IPS-NIHi7 (cell line): Measurements from ENCODE around the gene PDSS2.
"Not testable (repeated sequence)": the region's sequence is repeated elsewhere in the genome, so short reads cannot be mapped to it uniquely, and the experiment has no call there.

ENCODE experiments used
- DNase-seq: peaks from one replicate; pipeline ENCODE4 v3.0.0; 2012; ENCODE audit warnings: mixed read lengths; ENCODE audit errors: extremely low spot score

The PDSS2 gene

GRCh38 chr6:107321793-107322192 is 137.6 kb downstream of the PDSS2 start:
- DNase-seq = no peak

- no peak for DNase-seq
Observed at GRCh38 chr6:107319906-107320530, 139.3 kb downstream of the PDSS2 start.

GRCh38 chr6:107318100-107318736 is 141.1 kb downstream of the PDSS2 start:
- peak; percentile 82 for DNase-seq

GRCh38 chr6:107315114-107315513 is 144.2 kb downstream of the PDSS2 start:
- DNase-seq = no peak

GRCh38 chr6:107314531-107314939 is 144.8 kb downstream of the PDSS2 start:
- DNase-seq = no peak

GRCh38 chr6:107313776-107314175 is 145.6 kb downstream of the PDSS2 start:
- DNase-seq = no peak

- DNase-seq = no peak
Observed at GRCh38 chr6:107310362-107310761, 149.0 kb downstream of the PDSS2 start.

- no peak for DNase-seq
Observed at GRCh38 chr6:107308677-107309076, 150.7 kb downstream of the PDSS2 start.

- not testable (repeated sequence) for DNase-seq
Observed at GRCh38 chr6:107305994-107306393, 153.4 kb downstream of the PDSS2 start.

GRCh38 chr6:107305391-107305790 is 154.0 kb downstream of the PDSS2 start:
- no peak for DNase-seq

GRCh38 chr6:107304421-107305025 is 154.8 kb downstream of the PDSS2 start:
- no peak for DNase-seq

- no peak for DNase-seq
Observed at GRCh38 chr6:107293350-107293749, 166.0 kb downstream of the PDSS2 start.

GRCh38 chr6:107292715-107293271 is 166.6 kb downstream of the PDSS2 start:
- no peak for DNase-seq

- DNase-seq = no peak
Observed at GRCh38 chr6:107290491-107290890, 168.9 kb downstream of the PDSS2 start.

- not testable (repeated sequence) for DNase-seq
Observed at GRCh38 chr6:107289258-107289657, 170.1 kb downstream of the PDSS2 start.

GRCh38 chr6:107285683-107286082 is 173.7 kb downstream of the PDSS2 start:
- DNase-seq = not testable (repeated sequence)

- no peak for DNase-seq
Observed at GRCh38 chr6:107284805-107285204, 174.6 kb downstream of the PDSS2 start.

- no peak for DNase-seq
Observed at GRCh38 chr6:107280791-107281190, 178.6 kb downstream of the PDSS2 start.

GRCh38 chr6:107280001-107280400 is 179.4 kb downstream of the PDSS2 start:
- not testable (repeated sequence) for DNase-seq

GRCh38 chr6:107275330-107275865 is 184.0 kb downstream of the PDSS2 start:
- peak; percentile 12 for DNase-seq

GRCh38 chr6:107274288-107274687 is 185.1 kb downstream of the PDSS2 start:
- no peak for DNase-seq

- no peak for DNase-seq
Observed at GRCh38 chr6:107272246-107272645, 187.1 kb downstream of the PDSS2 start.
